Activated T-cell treated with anti-CD3 and anti-CD28 coated beads for 4 hours (primary cell): Measurements from ENCODE around the gene SEZ6L2.
A peak's percentile ranks its signal among the peaks of the same experiment; 100 is the strongest.
"Not testable (repeated sequence)": the region's sequence is repeated elsewhere in the genome, so short reads cannot be mapped to it uniquely, and the experiment has no call there.

Experiments
- DNase-seq: peaks from one replicate; pipeline ENCODE4 v3.0.0-alpha.2; 2020

SEZ6L2 gene

DNA sequence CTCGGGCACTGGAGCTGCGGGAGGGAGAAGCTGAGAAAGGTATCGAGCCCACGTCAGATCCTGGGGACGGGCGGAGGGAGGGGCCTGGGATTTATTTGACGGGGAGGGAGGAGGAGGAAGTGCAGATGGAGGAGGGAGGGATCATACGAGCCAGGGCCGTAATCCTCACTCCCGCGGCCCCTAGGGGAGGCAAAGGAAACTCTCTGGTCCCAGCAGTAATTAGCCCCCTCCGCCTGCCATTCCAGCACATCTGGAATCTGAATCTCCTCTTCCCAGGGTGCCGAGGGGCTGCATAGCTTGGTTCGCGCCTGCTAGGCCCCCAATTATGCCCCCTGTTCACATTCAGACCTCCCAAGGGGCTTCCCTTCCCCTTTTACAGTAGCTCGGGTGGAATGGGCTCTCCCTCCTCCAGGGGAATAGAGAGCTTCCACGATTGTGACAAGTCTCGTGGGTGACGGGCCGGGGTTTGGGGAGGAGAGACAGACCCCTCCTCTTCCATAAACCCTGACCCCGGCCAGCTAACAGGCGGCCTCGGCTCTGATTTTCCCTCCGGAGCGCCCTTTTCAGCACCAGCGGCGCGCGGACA, at the start of gene SEZ6L2:
Gene SEZ6L2, minus strand, starts transcription at position 35 of the 586 bp plus-strand sequence. CDS start 531 bp downstream, outside the sequence.
- peak; percentile 60 for DNase-seq

DNA sequence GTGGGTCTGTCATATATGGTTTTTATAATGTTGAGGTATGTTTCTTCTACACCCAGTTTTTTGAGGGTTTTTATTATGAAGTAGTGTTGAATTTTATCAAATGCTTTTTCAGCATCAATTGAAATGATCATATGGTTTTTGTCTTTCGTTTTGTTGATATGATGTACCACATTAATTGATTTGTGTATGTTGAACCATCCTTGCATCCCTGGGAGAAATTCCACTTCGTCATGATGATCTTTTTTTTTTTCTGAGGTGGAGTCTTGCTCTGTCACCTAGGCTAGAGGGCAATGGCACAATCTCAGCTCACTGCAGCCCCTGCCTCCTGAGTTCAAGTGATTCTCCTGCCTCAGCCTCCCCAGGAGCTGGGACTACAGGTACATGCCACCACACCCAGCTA, 48.5 kb upstream of the SEZ6L2 start:
- DNase-seq: no peak

DNA sequence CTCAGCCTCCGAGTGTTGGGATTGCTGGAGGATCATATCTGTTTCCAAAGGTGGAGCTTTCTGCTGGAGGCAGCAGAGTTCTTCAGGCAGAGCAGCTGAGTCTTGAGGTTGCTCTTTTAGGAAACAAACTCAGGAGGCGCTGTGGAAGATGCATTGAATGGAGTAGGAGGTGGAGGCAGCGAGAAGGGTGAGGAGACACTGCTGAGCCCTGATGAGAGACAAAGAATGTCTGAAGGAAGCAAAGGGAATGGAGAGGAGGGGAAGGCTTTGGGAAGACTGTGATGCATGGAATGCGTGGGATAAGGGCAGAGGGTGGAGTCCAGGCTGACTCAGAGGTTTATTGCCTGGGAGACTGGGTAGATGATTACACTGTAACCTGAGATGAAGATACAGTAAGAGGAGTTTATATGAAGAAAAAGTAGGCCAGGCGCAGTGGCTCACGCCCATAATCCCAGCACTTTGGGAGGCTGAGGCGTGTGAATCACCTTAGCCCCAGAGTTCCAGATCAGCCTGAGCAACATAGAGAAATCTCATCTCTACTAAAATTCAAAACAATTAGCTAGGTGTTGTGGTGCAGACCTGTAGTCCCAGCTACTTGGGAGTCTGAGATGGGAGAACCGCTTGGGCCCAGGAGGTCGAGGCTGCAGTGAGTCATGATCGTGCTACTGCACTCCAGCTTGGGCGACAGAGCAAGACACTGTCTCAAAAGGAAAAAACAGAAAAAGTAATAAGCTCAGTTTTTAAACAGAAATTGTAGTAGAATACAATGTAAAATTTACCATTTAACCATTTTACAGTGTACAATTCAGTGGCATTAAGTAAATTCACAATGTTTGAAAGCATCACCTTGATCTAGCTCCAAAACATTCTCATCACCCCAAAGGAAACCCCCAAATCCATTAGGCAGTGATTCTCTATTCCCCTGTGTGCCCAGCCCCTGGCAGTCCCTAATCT, 44.8 kb upstream of the SEZ6L2 start:
- DNase-seq: no peak

DNA sequence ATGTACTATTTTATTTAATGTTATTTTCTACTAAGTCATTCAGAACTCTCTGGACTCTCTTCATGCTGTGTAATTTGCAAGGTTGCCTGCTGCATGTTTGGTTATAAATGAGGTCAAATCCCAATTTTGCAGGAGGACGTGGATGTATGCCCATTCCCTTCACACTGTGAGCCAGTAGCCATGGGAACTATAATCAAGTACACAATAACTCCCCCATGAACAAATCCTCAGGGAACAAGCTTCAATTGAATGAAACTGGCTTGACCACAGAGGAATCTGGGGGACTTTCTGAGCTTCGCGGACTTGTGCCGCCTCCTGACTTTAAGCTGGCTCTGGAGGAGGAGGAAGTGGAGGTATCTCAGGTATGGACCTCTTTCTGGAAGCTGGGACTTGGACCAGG, 41.3 kb upstream of the SEZ6L2 start:
- DNase-seq: no peak

DNA sequence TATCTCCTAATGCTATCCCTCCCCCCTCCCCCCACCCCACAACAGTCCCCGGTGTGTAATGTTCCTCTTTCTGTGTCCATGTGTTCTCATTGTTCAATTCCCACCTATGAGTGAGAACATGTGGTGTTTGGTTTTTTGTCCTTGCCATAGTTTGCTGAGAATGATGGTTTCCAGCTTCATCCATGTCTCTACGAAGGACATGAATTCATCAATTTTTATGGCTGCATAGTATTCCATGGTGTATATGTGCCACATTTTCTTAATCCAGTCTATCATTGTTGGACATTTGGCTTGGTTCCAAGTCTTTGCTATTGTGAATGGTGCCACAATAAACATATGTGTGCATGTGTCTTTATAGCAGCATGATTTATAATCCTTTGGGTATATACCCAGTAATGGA, 32.4 kb upstream of the SEZ6L2 start:
- DNase-seq: not testable (repeated sequence)

DNA sequence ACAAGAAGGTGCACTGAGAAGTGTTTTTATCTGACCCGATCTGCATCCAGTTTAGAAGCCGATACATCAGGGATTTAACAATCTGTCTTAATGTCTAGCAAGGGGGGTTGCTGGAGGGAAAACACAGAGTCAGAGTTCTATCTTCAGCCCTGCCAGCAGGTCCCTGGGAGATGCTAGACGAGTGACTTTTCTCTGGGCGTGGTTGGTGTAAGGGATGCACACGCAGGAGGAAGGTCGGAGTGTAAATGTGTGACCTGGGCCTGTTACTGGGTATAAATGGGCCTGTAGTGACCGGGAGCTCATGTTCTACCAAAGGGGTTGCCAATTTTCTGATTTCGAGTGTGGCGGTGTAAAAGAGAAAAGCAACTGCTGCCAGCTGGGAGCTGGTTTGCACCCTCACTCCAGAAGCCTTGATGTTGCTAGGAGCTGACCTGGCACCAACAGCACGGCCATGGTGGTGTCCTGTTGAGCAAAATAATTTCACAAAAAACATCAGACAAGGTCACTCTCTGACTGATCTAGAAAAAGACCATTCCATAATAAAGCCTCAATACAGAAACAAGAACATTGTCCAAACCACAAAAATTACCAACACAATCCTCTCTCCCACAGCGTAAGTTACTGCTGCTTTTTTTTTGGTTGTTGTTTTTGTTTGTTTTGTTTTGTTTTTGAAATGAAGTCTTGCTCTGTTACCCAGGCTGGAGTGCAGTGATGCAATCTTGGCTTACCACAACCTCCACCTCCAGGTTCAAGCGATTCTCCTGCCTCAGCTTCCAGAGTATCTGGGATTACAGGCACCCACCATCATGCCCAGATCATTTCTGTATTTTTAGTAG, 27.9 kb upstream of the SEZ6L2 start:
- DNase-seq: no peak

DNA sequence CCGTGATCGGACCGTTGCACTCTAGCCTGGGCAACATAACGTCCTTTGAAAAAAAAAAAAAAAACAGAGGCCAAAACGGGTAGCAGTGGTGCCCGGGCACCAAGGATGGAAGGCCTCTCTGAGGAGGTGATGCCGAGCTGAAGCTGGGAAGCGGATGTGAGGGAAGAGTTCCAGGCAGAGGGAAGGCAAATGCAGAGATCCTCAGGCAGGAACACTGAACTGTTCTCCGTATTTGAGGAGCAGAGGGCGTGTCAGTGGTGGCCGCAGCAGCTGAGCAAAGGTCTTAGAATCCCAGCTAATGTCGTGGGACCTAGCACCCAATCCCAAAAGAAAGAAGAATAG, 27.3 kb upstream of the SEZ6L2 start:
- no peak for DNase-seq

DNA sequence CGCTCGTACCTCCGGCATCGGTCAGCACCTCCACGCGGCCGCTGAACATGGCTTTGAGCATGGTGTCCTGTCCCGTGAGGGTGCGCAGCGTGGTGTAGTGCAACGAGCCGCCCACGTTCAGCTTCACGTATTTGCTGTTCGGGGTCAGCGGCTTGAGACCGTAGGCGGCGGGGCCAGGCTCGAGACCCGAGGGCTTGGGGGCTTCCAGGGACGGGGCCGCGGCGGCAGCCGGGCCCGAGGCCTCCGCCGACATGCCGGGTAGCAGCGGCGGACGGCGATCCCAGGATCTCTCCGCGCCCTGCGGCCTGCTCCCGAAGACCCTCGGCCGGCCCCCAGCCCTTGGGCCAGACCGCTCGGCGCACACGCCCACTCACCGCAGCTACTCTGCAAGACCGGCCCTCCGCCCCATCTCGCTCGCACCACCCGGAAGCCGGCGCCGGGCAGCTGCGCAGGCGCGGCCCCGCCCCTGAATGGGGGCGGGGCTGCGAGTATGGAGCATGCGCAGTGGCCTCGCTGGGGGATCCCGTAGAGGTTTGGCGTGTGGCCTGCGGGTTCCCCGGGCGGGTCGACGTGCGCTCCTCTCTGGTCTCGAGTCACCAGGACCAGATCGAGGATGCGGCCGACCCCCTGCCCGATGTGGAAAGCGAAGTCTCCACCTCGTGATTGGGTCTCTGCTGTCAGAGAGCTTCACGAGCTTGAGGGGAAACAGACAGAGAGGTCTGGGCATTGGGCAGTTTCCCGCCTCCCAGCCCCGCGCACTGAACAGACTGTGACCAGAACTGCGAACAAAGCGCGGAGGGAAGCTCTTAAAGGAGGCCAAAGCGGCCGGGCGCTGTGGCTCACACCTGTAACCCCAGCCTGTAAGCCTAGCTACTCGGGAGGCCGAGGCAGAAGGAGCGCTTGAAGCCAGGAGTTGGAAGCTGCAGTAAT, 26.7 kb upstream of the SEZ6L2 start, which contains the start of gene KCTD13:
Gene KCTD13, minus strand, starts transcription at position 446 of the 930 bp plus-strand sequence. Its CDS starts 193 bp downstream, at position 253.
- peak; percentile 85 for DNase-seq

DNA sequence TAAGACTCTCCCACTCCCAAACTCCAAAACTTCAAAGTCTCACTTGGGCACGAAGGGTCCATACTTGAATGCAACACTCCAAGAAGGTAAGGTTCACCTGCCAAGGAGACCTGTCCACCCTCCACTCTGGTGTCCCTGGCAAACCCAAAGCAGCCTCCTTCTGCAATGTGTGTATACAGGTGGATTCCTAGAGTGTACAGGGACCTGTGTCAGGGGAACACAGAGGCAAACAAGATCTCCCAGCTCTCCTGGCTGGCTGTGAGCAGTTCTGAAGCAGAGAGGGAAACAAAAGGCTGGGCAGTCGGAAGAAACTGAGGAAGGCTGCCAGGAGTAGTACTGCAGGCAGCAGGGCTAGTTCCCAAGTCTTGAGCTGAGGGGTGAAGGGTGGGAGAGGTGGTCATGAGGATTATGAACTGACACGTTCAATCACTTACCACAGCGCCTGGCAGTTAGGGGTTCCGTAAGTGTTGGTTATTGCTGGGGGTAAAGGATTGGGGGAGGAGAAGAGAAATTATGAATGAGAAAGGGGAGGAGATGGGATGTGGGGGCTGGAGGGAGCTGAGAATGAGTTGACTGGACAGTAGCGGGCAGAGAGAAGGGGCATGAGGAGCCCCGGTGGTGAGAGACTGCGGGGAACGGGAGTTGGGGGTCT, 25.9 kb upstream of the SEZ6L2 start:
- DNase-seq: no peak

DNA sequence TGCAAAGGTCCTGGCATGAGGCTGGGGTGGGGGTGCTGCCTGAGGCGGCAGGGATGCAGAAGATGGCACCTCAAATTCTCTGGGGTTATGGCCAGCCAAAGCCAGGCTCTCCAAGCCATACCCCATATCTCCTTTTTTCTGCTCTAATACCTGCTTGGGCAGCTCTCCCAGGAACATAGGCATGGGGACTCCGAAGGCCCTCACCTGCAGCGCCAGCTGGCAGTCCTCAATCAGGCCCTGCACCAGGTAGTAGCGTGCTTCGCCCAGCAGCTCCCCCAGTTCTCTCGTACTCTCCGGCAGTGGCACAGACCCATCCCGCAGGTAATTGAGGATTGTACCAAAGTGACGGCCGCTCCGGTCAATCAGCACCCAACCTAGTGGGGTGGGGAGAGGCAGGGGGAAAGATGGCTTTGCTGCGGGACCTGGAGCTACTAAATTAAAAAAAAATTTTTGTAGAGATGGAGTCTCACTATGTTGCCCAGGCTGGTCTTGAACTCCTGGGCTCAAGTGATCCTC, 23.7 kb upstream of the SEZ6L2 start:
- DNase-seq: no peak

DNA sequence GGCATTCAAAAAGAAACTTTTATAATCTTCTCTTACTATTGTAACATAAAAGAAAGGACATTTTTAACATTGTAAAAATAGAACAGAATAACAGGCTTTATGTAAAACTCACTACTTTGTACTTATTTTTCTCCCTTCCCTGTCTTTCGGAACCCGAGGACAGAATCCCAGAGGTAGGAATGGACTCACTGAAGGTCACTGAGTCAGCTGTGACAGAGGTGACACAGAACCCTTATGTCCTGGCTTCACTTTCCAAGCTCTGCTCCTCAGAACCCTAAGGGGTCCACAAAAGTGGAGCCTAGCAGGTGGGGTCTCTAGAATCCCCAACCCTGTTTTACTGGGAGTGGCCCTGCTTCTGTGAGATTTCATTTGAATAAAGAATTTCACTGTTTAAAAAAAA, 23.0 kb upstream of the SEZ6L2 start:
- DNase-seq: no peak

DNA sequence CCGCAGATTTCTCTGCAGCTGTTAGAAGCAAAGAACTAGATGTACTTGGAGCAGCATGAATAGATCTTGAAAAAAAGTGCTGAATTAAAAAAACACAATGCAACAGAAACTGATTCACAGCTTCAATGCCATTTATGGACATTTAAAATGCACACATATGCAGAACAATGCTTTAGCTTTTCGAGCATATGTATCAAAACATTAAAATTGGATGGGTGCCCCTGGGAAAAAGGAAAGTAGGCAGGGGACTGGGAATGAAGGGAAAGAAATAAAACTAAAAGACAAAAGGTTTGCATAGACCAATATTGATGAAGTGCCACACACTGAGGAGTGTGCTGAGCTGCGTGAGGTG, 21.7 kb upstream of the SEZ6L2 start:
- no peak for DNase-seq

DNA sequence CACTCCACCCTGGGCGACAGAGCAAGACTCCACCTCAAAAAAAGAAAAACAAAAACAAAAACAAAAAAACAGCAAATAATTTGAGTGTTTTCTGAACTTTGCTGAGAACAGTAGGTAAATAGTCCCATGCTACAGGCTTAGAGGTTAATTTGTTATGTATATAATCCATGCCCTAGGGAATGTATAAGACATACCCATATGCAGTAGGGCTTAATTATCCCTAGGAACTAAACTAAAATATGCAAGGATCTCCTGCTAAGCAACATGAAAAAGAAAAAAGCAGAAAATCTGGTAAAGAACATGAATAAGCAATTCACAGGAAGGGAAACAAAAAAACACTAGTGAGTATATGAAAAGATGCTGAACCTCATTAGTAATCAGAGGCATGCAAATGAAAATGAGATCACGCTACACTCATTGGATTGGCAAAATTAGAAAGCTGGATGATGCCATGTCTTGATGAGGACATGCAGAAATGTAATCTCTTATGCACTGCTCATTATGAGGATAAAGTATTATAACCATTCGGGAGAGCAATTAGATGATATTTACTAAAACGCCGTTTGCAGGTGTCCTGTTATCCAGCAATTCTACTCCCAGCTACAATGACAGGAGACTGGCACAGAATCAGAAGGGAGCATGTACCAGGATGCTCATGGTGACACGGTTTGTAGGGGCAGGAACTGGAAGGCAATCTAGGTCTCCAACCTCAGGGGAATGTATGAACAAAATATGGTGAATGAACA, 21.1 kb upstream of the SEZ6L2 start:
- no peak for DNase-seq

DNA sequence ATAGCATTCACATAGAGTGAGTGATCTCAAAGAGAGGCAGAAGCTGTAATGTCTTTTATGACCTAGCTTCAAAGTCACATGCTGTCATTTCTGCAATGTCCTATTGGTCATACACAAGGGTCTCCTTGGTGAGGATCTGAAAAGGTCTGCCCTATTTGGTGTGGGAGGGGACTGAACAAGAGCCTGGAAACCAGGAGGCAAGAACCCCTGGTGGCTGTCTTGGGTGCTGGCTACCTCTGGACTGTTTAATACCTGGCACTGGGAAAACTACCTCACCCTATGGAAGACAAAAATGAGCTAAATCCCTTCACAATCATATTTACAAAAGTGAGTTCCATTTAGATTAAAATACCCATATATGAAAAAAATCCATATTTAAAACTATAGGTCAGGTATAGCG, 17.6 kb upstream of the SEZ6L2 start:
- no peak for DNase-seq

DNA sequence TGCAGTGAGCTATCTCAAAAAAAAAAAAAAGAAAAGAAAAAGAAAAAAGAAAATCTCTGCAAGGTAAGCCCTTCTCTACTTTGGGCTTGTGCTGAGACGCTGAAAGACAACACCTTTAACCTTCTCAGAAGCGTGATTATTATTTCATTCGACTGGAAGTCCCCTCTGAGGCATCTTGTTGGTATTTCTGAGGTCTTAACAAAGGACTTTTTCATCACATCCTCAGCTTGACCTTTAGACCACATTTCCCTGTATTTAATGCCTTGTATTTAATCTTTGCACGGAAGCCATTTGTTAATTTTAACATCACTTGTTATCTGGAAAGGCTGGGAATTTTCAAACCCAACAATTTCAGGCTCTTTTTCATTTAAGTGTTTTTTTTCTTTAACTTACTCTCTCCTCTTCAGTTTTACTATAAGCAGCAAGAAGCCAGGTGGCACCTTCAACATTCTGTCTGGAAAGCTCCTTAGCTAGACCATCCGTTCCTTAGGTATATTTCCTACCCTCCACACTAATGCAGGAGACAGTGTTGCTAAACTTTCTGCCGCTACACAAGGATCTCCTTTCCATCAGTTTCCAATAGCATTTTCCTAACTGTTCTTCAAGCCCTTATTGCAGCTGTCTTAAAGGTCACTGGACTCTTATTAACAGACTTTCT, 16.4 kb upstream of the SEZ6L2 start:
- no peak for DNase-seq

DNA sequence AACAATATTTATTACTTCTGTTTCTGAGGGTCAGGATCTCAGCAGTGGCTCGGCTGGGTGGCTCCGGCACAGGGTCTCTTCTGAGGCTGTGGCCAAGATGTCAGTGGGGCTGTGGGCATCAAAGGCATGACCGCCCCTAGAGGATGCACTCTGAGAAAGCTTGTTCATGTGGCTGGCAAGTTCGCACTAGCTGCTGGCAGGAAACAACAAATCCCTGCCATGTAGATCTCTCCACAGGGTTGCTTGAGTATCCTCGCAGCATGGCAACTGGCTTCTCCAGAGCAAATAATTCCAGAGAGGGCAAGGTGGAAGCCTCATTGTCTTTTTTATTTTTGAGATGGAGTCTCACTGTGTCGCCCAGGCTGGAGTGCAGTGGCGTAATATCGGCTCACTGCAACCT, 14.2 kb upstream of the SEZ6L2 start:
- no peak for DNase-seq

DNA sequence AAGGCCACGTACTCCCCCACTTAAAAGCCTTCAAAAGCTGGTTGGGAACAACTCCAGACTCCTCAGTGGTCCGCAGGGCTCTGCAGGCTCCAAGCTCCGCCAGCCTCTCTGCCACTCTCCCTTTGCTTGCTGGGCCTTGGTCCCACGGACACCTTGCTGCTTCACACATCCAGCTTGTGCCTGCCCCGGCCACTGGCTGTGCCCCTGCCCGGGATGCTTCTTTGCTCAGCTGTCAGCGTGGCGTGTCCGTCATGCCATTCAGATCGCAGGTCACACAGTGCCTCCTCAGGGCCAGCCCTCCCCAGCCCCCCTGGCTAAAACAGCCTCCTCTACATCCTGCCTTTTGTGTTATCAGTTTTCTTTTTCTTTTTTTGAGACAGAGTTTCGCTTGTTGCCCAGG, 12.7 kb upstream of the SEZ6L2 start:
- no peak for DNase-seq

DNA sequence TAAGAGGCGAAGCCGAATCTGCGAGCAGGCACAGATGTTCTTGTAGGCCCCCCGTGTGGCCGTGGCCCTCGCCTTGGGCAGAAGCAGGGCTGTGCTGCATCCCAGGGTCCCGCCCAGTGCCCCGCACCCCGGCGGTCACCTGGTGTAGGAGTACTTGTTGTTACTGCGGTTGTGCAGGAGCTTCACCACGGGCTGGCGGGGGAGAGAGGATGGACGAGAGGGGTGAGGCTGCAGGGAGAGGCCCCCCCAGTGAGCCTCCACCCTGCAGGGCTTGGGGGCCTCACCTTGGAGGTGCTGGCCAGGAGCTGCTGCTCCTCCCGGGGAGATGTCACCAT, 12.3 kb upstream of the SEZ6L2 start:
- no peak for DNase-seq

DNA sequence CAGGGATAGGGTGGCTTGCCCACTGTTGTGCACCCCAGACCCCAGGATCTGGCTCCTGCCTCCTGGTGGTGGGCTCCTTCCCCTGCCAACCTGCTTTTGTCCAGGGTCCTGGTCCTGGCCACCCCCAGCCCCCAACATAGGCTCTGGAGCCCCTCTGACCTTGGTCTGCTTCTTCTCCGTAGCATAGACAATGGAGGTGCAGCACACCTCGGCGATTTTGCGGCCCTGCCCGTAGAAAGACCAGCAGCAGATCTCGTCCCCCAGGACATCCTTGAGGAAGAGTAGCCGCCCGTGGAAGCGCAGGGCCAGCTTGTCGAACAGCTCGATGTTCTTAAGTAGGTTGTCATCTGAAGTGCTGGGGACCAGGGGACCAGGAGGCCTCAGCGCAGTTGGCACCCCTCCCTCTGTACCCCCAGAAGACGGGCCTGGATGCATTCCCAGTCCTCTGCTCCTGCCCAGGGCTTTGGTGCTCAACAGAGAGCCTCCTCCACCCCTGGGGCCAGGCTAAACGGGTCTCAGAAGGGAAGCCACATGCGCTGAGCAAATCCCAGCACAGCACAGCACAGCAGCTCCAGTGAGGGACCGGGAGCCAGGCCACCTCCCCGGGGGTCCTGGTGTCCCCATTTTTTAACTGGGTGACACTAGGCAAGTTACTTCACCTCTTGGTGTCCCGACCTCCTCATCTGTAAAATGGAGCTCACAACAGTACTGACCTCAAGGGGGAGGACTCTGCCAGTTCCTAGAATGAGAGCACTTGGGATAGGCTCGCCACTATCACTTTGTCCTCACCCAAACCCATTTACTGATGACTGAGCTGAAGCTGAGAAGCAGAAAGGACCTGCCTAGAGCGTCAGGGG, 11.7 kb upstream of the SEZ6L2 start:
- no peak for DNase-seq
